ENCODE results near the gene LIPI.

DNA sequence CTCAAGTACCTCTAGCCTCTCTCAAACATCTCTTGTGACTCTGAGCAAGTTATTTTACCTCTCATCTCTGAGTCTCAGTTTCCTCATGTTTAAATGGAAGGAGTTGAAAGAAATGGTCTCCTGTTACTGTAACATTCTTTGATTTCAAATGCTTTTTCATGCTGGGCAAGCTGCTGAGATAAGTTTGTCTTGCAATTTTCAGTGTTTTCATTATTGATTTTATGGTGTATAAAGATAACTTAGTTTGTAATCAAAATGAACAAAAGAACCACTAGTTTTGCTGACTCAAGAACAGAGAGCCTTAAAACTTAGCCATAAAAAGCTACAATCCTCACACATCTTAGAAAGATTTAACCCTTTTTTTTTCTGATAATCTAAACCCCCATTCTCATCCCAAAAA, 4.5 kb downstream of the LIPI start:
- no peak for TF ChIP-seq POLR2A (IDR thresholded peaks at IDR 0.05)
- TF ChIP-seq, protein P1, sequence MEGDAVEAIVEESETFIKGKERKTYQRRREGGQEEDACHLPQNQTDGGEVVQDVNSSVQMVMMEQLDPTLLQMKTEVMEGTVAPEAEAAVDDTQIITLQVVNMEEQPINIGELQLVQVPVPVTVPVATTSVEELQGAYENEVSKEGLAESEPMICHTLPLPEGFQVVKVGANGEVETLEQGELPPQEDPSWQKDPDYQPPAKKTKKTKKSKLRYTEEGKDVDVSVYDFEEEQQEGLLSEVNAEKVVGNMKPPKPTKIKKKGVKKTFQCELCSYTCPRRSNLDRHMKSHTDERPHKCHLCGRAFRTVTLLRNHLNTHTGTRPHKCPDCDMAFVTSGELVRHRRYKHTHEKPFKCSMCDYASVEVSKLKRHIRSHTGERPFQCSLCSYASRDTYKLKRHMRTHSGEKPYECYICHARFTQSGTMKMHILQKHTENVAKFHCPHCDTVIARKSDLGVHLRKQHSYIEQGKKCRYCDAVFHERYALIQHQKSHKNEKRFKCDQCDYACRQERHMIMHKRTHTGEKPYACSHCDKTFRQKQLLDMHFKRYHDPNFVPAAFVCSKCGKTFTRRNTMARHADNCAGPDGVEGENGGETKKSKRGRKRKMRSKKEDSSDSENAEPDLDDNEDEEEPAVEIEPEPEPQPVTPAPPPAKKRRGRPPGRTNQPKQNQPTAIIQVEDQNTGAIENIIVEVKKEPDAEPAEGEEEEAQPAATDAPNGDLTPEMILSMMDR (IDR thresholded peaks at IDR 0.05): no peak
